ENCODE results near the gene GPR33. TPM values are rescaled to one million over a fixed set of nuclear protein-coding genes. Genes with fewer than 3 reads are reported as not detected.
"Not testable (repeated sequence)": the region's sequence is repeated elsewhere in the genome, so short reads cannot be mapped to it uniquely, and the experiment has no call there.

The GPR33 gene
- polyA plus RNA-seq, 3 donors from 2014 or later = not detected

DNA sequence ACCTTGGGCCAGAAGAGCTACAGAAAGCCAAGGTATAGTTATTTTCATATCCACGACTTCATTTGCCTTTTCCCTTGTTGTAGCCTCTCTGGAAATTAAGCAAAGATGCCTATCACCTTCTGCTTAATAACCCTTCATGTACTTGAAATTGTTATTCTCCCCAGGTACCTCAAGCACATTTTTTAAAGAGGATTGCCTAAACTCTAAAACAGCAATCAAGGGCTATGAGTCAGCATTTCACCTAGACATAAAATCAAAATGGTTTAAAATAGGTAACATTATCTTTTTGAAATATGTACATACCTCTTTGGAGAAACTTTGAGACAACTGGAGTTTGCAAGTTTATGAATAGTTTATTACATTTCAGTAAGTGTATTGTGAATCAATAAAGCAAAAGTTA, 42.1 kb downstream of the GPR33 start:
- DNase-seq = no peak
- Mint-ChIP-seq H3K4me3 (no peak overlapping the region), H3K36me3 (peaks cover 10 to 13% (median 12%) of the 10 kb centered on the region in 3 donors), H3K27me3 (ENCODE audit: low read depth in 3 of 3) (peaks cover 0 to 2% (median 0%) of the 10 kb centered on the region in 3 donors), H3K9me3 (no peaks in the 10 kb centered on the region), H3K4me1 (no peaks in the 10 kb centered on the region), H3K27ac (no peak overlapping the region)

DNA sequence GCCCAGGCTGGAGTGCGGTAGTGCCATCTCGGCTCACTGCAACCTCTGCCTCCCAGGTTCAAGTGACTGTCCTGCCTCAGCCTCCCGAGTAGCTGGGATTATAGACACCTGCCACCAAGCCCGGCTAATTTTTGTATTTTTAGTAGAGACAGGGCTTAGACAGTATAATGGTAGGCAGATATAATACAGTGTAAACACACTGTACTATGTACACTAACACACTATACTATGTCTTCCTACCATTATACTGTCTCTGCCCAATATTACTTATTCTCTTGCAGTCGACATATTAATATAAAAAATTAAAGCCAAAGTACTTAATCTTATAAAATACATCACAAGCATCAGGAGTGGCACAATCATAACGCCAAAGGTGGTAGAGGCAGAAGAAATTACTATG, 45.6 kb downstream of the GPR33 start:
- Mint-ChIP-seq H3K9me3 (no peaks in the 10 kb centered on the region), H3K27me3 (ENCODE audit: low read depth in 3 of 3) (peaks cover 0 to 2% (median 0%) of the 10 kb centered on the region in 3 donors), H3K4me1 (no peaks in the 10 kb centered on the region), H3K4me3 (no peak overlapping the region), H3K27ac (no peak overlapping the region), H3K36me3 (peaks cover 4 to 15% (median 12%) of the 10 kb centered on the region in 3 donors)
- DNase-seq = no peak

DNA sequence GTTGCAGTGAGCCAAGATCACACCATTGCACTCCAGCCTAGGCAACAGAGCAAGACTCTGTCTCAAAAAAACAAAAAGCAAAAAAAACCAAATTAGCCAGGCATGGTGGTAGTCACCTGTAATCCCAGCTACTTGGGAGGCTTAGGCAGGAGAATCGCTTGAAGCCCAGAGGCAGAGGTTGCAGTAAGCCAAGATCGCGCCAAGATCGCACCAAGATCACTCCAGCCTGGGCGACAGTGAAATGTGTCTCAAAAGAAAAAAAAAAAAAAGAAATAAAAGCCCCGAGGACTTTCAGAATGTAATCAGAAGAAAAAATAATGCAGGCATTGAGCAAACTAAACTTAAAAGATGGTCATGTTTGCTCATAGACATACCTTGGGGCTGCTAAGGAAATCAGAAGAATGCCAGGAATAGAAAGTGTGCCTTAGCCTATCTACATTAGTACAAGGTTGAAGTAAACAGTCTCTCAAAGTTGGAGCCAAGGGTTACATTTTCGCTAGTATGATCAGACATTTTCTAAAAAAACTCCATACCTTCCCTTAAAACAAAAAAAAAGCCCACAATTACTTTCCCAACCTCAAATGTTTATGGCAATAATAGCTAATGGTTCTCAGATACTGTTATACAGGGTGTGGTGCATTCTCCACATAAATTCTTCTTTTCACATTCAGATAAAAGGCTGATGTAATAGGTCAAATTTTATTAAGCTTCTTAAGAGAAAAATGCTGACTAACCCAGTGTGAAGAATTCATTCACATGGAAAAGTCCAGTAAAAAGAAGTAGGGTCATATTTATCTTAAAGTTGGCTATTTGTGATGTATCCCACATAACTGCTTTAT, 46.3 kb downstream of the GPR33 start:
- Mint-ChIP-seq H3K9me3 (no peaks in the 10 kb centered on the region), H3K36me3 (peaks cover 4 to 15% (median 12%) of the 10 kb centered on the region in 3 donors), H3K4me1 (no peaks in the 10 kb centered on the region), H3K27ac (no peak overlapping the region), H3K4me3 (no peak overlapping the region), H3K27me3 (ENCODE audit: low read depth in 3 of 3) (peaks cover 0 to 2% (median 0%) of the 10 kb centered on the region in 3 donors)
- no peak for DNase-seq

DNA sequence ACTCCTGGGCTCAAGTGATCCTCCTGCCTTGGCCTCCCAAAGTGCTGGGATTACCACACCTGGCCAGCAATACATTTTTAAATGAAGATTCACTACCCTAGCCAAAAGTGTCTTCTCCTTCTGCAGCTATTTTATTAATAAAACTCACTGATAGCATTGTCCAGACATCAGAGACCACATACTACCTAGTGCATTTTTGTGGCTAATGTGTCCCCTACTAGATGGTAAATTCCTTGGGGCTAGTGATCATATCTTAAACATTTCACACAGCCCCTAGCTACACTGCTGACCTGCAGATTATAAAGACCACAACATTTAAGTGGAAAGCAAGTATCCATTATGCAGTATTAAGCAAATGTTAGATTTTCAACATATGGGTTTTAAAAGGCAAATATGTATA, 47.6 kb downstream of the GPR33 start:
- Mint-ChIP-seq H3K4me1 (no peaks in the 10 kb centered on the region), H3K27ac (no peak overlapping the region), H3K4me3 (no peak overlapping the region), H3K27me3 (ENCODE audit: low read depth in 3 of 3) (peaks cover 0 to 2% (median 2%) of the 10 kb centered on the region in 3 donors), H3K36me3 (peaks cover 4 to 14% (median 12%) of the 10 kb centered on the region in 3 donors), H3K9me3 (no peaks in the 10 kb centered on the region)
- DNase-seq = no peak

DNA sequence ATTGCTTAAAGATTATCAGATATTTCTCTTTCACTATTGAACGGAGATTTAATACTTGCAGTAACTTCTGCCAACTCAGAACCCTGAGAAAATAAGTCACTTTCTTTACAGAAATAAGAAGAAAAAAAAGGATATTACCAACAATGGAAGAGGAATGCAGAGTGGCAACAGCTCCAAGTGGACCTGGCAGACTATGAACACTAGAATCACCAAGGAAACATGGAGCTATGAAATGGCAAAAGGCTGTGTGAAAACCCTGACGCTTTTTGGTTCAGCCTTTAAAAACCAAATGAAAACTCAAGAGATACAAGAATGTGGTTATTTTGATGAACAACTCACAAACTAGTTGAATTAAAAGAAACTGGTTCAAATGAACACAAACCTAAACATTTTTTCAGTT, 48.3 kb downstream of the GPR33 start:
- Mint-ChIP-seq H3K27me3 (ENCODE audit: low read depth in 3 of 3) (peaks cover 0 to 2% (median 2%) of the 10 kb centered on the region in 3 donors), H3K27ac (no peak overlapping the region), H3K4me1 (no peaks in the 10 kb centered on the region), H3K4me3 (no peak overlapping the region), H3K9me3 (no peaks in the 10 kb centered on the region), H3K36me3 (peaks cover 4 to 15% (median 12%) of the 10 kb centered on the region in 3 donors)
- no peak for DNase-seq

DNA sequence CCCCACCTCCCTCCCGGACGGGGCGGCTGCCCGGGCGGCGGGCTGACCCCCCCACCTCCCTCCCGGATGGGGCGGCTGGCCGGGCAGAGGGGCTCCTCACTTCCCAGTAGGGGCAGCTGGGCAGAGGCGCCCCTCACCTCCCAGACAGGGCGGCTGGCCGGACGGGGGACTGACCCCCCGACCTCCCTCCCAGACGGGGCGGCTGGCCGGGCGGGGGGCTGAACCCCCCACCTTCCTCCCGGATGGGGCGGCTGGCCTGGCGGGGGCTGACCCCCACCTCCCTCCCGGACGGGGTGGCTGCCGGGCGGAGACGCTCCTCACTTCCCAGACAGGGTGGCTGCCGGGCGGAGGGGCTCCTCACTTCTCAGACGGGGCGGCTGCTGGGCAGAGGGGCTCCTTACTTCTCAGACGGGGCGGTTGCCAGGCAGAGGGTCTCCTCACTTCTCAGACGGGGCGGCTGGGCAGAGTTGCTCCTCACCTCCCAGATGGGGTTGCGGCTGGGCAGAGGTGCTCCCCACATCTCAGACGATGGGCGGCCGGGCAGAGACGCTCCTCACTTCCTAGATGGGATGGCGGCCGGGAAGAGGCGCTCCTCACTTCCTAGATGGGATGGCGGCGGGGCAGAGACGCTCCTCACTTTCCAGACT, 50.7 kb downstream of the GPR33 start:
- not testable (repeated sequence) for H3K9me3 Mint-ChIP-seq; H3K27me3 Mint-ChIP-seq (ENCODE audit: low read depth in 3 of 3); H3K4me3 Mint-ChIP-seq; H3K27ac Mint-ChIP-seq; H3K4me1 Mint-ChIP-seq; DNase-seq
- peaks cover 5 to 14% (median 8%) of the 10 kb centered on the region in 3 donors for H3K36me3 Mint-ChIP-seq

DNA sequence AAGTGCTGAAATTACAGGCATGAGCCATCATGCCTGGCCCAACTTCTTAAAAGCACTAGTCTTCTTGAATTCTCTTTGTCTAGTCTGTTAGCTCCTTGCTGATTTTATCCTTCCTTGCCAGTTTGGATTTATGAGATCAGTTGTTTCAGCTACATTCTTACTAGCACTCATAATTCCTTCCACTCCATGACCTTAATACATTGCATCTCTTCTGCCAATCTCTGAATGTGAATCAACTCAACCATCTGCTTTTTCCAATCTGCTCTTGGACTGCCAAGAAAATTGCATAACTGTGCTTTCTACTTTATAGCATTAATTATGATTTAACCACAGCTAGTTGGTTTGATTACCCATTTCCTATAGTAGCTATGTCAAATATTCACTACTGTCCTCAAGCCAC, 52.6 kb downstream of the GPR33 start:
- Mint-ChIP-seq H3K36me3 (peaks cover 8 to 18% (median 9%) of the 10 kb centered on the region in 3 donors), H3K27ac (no peak overlapping the region), H3K4me3 (no peak overlapping the region), H3K4me1 (no peaks in the 10 kb centered on the region), H3K9me3 (no peaks in the 10 kb centered on the region), H3K27me3 (ENCODE audit: low read depth in 3 of 3) (peaks cover 0 to 5% (median 0%) of the 10 kb centered on the region in 3 donors)
- no peak for DNase-seq

Other genes starting within 250 kb of the GPR33 start
- 1 to 10 TPM; 7.7 to 8.9 (median 8.9) TPM for gene HEATR5A, start 67.5 kb downstream of the GPR33 start, polyA plus RNA-seq
- 10 to 100 TPM; 15.0 to 21.7 (median 16.4) TPM for gene DTD2, start 30.5 kb downstream of the GPR33 start, polyA plus RNA-seq
- gene NUBPL, start 73.4 kb upstream of the GPR33 start, polyA plus RNA-seq = 1 to 10 TPM; 5.7 to 7.1 (median 5.9) TPM

Data from immature natural killer cell (primary cell).